Activated CD8-positive, alpha-beta memory T cell treated with anti-CD3 and anti-CD28 coated beads, Interleukin-2, amount 50 U/mL, for 24 hours (primary cell): ENCODE data around the gene CDH4.
"Not testable (repeated sequence)": the region's sequence is repeated elsewhere in the genome, so short reads cannot be mapped to it uniquely, and the experiment has no call there.

Source experiments
- DNase-seq: peaks from one replicate; pipeline ENCODE4 v3.0.0-alpha.2; 2020; ENCODE audit errors: extremely low read depth

Gene CDH4

GRCh38 chr20:61944967-61945366 lies 692.9 kb downstream of the CDH4 start:
- not testable (repeated sequence) for DNase-seq

GRCh38 chr20:61945495-61945894 lies 693.4 kb downstream of the CDH4 start:
- DNase-seq = not testable (repeated sequence)

GRCh38 chr20:61948056-61948455 lies 696.0 kb downstream of the CDH4 start:
- DNase-seq = not testable (repeated sequence)

- DNase-seq = no peak
Measured at GRCh38 chr20:61948586-61949362, 696.7 kb downstream of the CDH4 start.

- DNase-seq = no peak
Measured at GRCh38 chr20:61949363-61949713, 697.3 kb downstream of the CDH4 start.

GRCh38 chr20:61949714-61950640 lies 697.9 kb downstream of the CDH4 start:
- DNase-seq = no peak

- DNase-seq = no peak
Measured at GRCh38 chr20:61950641-61951071, 698.6 kb downstream of the CDH4 start.

GRCh38 chr20:61951695-61952533 lies 699.9 kb downstream of the CDH4 start:
- DNase-seq = no peak

- DNase-seq = no peak
Measured at GRCh38 chr20:61953037-61954021, 701.3 kb downstream of the CDH4 start.

- no peak for DNase-seq
Measured at GRCh38 chr20:61954276-61955021, 702.4 kb downstream of the CDH4 start.

GRCh38 chr20:61955668-61956395 lies 703.8 kb downstream of the CDH4 start:
- no peak for DNase-seq

- no peak for DNase-seq
Measured at GRCh38 chr20:61956396-61957342, 704.6 kb downstream of the CDH4 start.

- DNase-seq = no peak
Measured at GRCh38 chr20:61957961-61958715, 706.1 kb downstream of the CDH4 start.

GRCh38 chr20:61958773-61959700 lies 707.0 kb downstream of the CDH4 start:
- DNase-seq = no peak

- DNase-seq = no peak
Measured at GRCh38 chr20:61960836-61961235, 708.8 kb downstream of the CDH4 start.

GRCh38 chr20:61963149-61963548 lies 711.1 kb downstream of the CDH4 start:
- no peak for DNase-seq
